A673 (cell line): ENCODE data around the gene CDKN1A. TPM values are rescaled to one million over a fixed set of nuclear protein-coding genes. Genes with fewer than 3 reads are reported as not detected.

Experiments
- BruUV-seq: library from RNA; stranded (reverse); fragments of 400-500 nt; replicated peaks from 2 replicates; lab custom pipeline; 2021; lab: Mats Ljungman, UMichigan
- CTCF ChIA-PET: fragments of 300-600 bp; sonication (Branson Sonifier 250); formaldehyde crosslinking; loops from one replicate; lab custom pipeline; 2022; ENCODE audit warnings: antibody characterized with exemption; lab: Charles Lee
- POLR2A ChIA-PET: fragments of 300-600 bp; sonication (Branson Sonifier 250); formaldehyde crosslinking; loops from one replicate; lab custom pipeline; 2022; ENCODE audit warnings: antibody characterized with exemption; ENCODE audit not compliant: low non-redundant PET; lab: Charles Lee
- DNase-seq: peaks from one replicate; pipeline ENCODE4 v3.0.0-alpha.2; 2015; ENCODE audit warnings: low spot score
- H3K27ac ChIP-seq: fragments of 200-600 bp; sonication (generic); 2 replicates; pipeline ENCODE4 v1.5.1; 2016; ENCODE audit warnings: mixed run types, low read depth, mild to moderate bottlenecking, mixed read lengths, antibody characterized with exemption, low read length; ENCODE audit not compliant: poor library complexity, severe bottlenecking
- H3K27me3 ChIP-seq: fragments of 200-600 bp; sonication (generic); replicated peaks from 2 replicates; pipeline ENCODE4 v1.6.1; 2017; ENCODE audit warnings: mixed run types, low read depth, mild to moderate bottlenecking, mixed read lengths, antibody characterized with exemption, low read length; ENCODE audit not compliant: insufficient read depth, poor library complexity
- H3K36me3 ChIP-seq: fragments of 200-600 bp; sonication (generic); 2 replicates; pipeline ENCODE4 v1.6.1; 2016; ENCODE audit warnings: mixed run types, mild to moderate bottlenecking, mixed read lengths, antibody characterized with exemption, low read length; ENCODE audit not compliant: insufficient read depth, poor library complexity, severe bottlenecking
- H3K4me1 ChIP-seq: fragments of 200-600 bp; sonication (generic); 2 replicates; pipeline ENCODE4 v1.6.1; 2017; ENCODE audit warnings: mixed run types, mild to moderate bottlenecking, mixed read lengths, antibody characterized with exemption, low read length; ENCODE audit not compliant: insufficient read depth, poor library complexity, severe bottlenecking
- H3K4me3 ChIP-seq: fragments of 200-600 bp; sonication (generic); 2 replicates; pipeline ENCODE4 v1.5.1; 2016; ENCODE audit warnings: low read depth, mixed run types, mild to moderate bottlenecking, mixed read lengths, low read length; ENCODE audit not compliant: poor library complexity, severe bottlenecking
- H3K9me3 ChIP-seq: fragments of 200-600 bp; sonication (generic); 2 replicates; pipeline ENCODE4 v1.6.1; 2016; ENCODE audit warnings: mixed run types, low read depth, mild to moderate bottlenecking, mixed read lengths, antibody characterized with exemption, low read length; ENCODE audit not compliant: poor library complexity, severe bottlenecking
- EZH2 ChIP-seq: fragments of 200-600 bp; sonication (generic); IDR thresholded peaks from 2 replicates; pipeline ENCODE4 v1.6.1; 2017; ENCODE audit warnings: borderline replicate concordance, low read depth, mild to moderate bottlenecking, mixed read lengths, antibody characterized with exemption, low read length; ENCODE audit not compliant: poor library complexity, severe bottlenecking
- intact Hi-C: fragments of 100-400 bp; cut with micrococcal nuclease; formaldehyde crosslinking; loops from one replicate; pipeline ENCODE4 v1.10.0; 2022; ENCODE audit not compliant: unreplicated experiment
- total RNA-seq: library from RNA; stranded (reverse); gene quantifications from 2 replicates; pipeline ENCODE4 v1.2.3, GENCODE V29; 2021
- TF ChIP-seq, protein P1 (sequence below): fragments of 300-800, 200-600 bp; sonication (generic); conservative IDR thresholded peaks from 2 replicates; pipeline ENCODE4 v1.5.1; 2017; ENCODE audit warnings: low read depth, mild to moderate bottlenecking, antibody characterized with exemption, low read length, moderate library complexity, mixed read lengths

CDKN1A gene
- total RNA-seq, 1 experiment from 2014 or later = 33.6 TPM

DNA sequence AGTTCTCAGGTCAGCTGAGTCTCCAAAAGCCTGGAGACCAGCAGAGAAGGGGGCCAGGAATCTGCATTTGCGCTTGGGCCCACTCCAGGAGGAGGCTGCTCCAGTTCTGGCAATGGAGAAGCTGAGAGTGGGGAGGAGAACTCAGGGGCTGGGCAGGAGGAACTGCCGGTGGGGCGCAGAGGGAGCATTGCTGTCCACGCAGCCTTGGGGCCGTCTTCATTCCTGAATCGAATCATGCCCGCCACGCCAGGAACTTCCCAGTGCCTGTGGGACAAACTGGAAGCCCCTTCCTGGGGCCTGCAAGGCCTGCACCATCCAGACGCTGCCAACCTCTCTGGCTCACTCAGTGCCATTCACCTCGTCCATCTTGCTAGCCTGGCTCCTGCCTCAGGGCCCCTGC, 36.0 kb downstream of the CDKN1A start:
- H3K36me3 ChIP-seq = no peaks in the 10 kb centered on the region
- H3K27ac ChIP-seq = no peak overlapping the region
- TF ChIP-seq, protein P1, sequence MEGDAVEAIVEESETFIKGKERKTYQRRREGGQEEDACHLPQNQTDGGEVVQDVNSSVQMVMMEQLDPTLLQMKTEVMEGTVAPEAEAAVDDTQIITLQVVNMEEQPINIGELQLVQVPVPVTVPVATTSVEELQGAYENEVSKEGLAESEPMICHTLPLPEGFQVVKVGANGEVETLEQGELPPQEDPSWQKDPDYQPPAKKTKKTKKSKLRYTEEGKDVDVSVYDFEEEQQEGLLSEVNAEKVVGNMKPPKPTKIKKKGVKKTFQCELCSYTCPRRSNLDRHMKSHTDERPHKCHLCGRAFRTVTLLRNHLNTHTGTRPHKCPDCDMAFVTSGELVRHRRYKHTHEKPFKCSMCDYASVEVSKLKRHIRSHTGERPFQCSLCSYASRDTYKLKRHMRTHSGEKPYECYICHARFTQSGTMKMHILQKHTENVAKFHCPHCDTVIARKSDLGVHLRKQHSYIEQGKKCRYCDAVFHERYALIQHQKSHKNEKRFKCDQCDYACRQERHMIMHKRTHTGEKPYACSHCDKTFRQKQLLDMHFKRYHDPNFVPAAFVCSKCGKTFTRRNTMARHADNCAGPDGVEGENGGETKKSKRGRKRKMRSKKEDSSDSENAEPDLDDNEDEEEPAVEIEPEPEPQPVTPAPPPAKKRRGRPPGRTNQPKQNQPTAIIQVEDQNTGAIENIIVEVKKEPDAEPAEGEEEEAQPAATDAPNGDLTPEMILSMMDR = no peak
- TF ChIP-seq EZH2 = no peak
- H3K27me3 ChIP-seq = no peaks in the 10 kb centered on the region
- DNase-seq = no peak
- no peaks in the 10 kb centered on the region for H3K9me3 ChIP-seq
- POLR2A ChIA-PET = no interaction called here
- H3K4me3 ChIP-seq = no peak overlapping the region
- no TSS peak for BruUV-seq
- intact Hi-C loops = no loop called here
- CTCF ChIA-PET = no interaction called here
- no peaks in the 10 kb centered on the region for H3K4me1 ChIP-seq

DNA sequence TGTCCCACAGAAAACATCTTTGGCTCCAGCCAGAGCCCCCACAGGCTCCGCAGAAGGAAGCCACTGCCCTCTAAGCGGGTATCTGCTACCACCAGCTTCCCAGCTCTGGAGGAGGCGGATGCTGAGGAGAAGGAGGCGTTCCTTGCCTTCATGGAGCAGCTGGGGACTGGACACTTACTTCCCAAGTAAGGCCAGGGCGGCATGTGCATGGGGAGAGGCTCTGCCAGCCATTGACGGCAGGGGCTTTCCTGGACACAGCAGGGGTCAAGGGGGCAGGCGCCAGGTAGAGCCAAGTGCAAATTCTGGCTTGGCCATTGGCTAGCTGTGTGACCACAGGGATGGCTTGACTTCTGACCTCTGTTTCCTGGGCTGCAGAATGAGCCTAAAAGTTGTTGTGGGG, 37.0 kb downstream of the CDKN1A start:
- no peaks in the 10 kb centered on the region for H3K27me3 ChIP-seq
- POLR2A ChIA-PET = no interaction called here
- no peaks in the 10 kb centered on the region for H3K4me1 ChIP-seq
- no TSS peak for BruUV-seq
- H3K36me3 ChIP-seq = no peaks in the 10 kb centered on the region
- no peak for DNase-seq
- intact Hi-C loops = no loop called here
- TF ChIP-seq, protein P1 = no peak
- no peak for TF ChIP-seq EZH2
- no peak overlapping the region for H3K27ac ChIP-seq
- CTCF ChIA-PET = no interaction called here
- no peaks in the 10 kb centered on the region for H3K9me3 ChIP-seq
- no peak overlapping the region for H3K4me3 ChIP-seq

DNA sequence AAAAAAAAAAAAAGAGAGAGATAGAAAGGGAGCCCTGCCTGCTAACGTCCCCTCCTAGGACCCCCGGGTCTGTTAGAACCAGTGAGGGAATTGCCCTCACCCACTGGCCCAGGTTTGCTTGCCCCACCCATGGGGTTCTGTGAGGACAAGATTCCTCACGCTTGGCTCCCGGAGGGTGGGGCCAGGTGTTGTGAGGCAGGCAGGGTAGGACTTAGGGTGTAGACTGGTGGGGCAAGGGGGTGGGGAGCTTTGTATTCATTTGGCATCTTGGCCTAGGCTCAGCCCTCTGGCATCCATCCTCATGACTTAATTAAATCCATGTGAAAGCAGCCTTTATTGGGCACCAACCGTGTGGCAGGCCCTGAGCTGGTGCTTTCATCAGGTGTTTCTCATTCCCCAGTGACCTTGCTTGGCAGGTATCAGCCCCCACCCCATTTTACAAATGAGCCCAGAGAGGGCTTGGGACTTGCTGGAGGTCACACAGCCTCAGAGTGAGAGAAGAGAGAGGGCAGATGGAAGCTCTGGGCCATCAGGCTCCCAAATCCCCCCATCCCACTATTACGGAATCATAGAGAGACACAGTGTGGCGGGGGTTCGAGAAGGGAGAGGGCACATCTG, 38.1 kb downstream of the CDKN1A start:
- Histone ChIP-seq H3K27me3 (no peaks in the 10 kb centered on the region), H3K4me3 (no peak overlapping the region), H3K27ac (no peak overlapping the region), H3K9me3 (no peaks in the 10 kb centered on the region), H3K4me1 (no peaks in the 10 kb centered on the region), H3K36me3 (no peaks in the 10 kb centered on the region)
- intact Hi-C loops = no loop called here
- TF ChIP-seq EZH2 = no peak
- TF ChIP-seq, protein P1 = no peak
- DNase-seq = no peak
- ChIA-PET POLR2A (no interaction called here), CTCF (no interaction called here)
- no TSS peak for BruUV-seq
